Kidney epithelial cell (primary cell): ENCODE measurements around the gene DRAXIN. TPM values are rescaled to one million over a fixed set of nuclear protein-coding genes. Genes with fewer than 3 reads are reported as not detected.

Experiments
- DNase-seq: peaks from one replicate; pipeline ENCODE4 v3.0.0-alpha.2; 2010; ENCODE audit warnings: low read depth
- H3K27me3 ChIP-seq: 2 replicates; pipeline ENCODE4 v1.6.0; 2011; ENCODE audit warnings: low read length; ENCODE audit not compliant: control insufficient read depth, insufficient read depth
- H3K36me3 ChIP-seq: 2 replicates; pipeline ENCODE4 v1.5.1; 2011; ENCODE audit warnings: low read length; ENCODE audit not compliant: control insufficient read depth, insufficient read depth
- H3K4me3 ChIP-seq: 2 replicates; pipeline ENCODE4 v1.5.1; 2011; ENCODE audit warnings: low read depth, mild to moderate bottlenecking, control low read depth, low read length
- CTCF ChIP-seq: IDR thresholded peaks from 2 replicates; pipeline ENCODE4 v1.5.1; 2011; ENCODE audit warnings: mild to moderate bottlenecking, moderate library complexity, low read length, control low read depth, inconsistent platforms; ENCODE audit not compliant: insufficient read depth, poor library complexity, severe bottlenecking
- total RNA-seq: library from RNA; depleted of rRNA; stranded (reverse); fragments of >200 nt; gene quantifications from 2 replicates; pipeline ENCODE4 v1.2.3, GENCODE V29; 2015

The DRAXIN gene
- total RNA-seq, 1 donor from 2014 or later: 2.8 TPM

- no peak overlapping the region for H3K4me3 ChIP-seq
- DNase-seq: no peak
- peaks cover 17% of the 10 kb centered on the region for H3K27me3 ChIP-seq
- no peaks in the 10 kb centered on the region for H3K36me3 ChIP-seq
- no peak for TF ChIP-seq CTCF
Observed at GRCh38 chr1:11649624-11650330, 41.7 kb upstream of the DRAXIN start.

- no peak overlapping the region for H3K4me3 ChIP-seq
Observed at GRCh38 chr1:11650331-11650991, 41.0 kb upstream of the DRAXIN start.

GRCh38 chr1:11651017-11651416, 40.5 kb upstream of the DRAXIN start:
- TF ChIP-seq CTCF: no peak
- H3K27me3 ChIP-seq: peaks cover 17% of the 10 kb centered on the region
- H3K4me3 ChIP-seq: no peak overlapping the region
- H3K36me3 ChIP-seq: no peaks in the 10 kb centered on the region
- DNase-seq: no peak

More at GRCh38 chr1:11650331-11650991, 41.0 kb upstream of the DRAXIN start:
- peak; percentile 75 for TF ChIP-seq CTCF
- no peak for DNase-seq
- H3K27me3 ChIP-seq: peaks cover 17% of the 10 kb centered on the region
- H3K36me3 ChIP-seq: no peaks in the 10 kb centered on the region

- no peak for TF ChIP-seq CTCF
- peaks cover 1% of the 10 kb centered on the region for H3K36me3 ChIP-seq
- no peak for DNase-seq
- H3K4me3 ChIP-seq: no peak overlapping the region
- H3K27me3 ChIP-seq: peaks cover 17% of the 10 kb centered on the region
Observed at GRCh38 chr1:11652203-11652780, 39.2 kb upstream of the DRAXIN start.

- no peak for TF ChIP-seq CTCF
- Histone ChIP-seq H3K27me3 (peaks cover 17% of the 10 kb centered on the region), H3K36me3 (peaks cover 1% of the 10 kb centered on the region), H3K4me3 (no peak overlapping the region)
- DNase-seq: no peak
Observed at GRCh38 chr1:11653101-11653860, 38.2 kb upstream of the DRAXIN start.
